K562 (cell line): ENCODE measurements around the gene SLC2A9. TPM values are rescaled to one million over a fixed set of nuclear protein-coding genes. Genes with fewer than 3 reads are reported as not detected.

Source experiments
- BRF1 ChIP-seq: IDR thresholded peaks from 3 replicates; pipeline ENCODE4 v1.6.1; 2011; ENCODE audit warnings: borderline replicate concordance, mild to moderate bottlenecking; ENCODE audit not compliant: insufficient read length; ENCODE audit errors: extremely low read depth
- CXXC5 ChIP-seq: fragments of 250-450 bp; sonication (Bioruptor Pico); IDR thresholded peaks from 2 replicates; pipeline ENCODE4 v1.8.0; 2022; ENCODE audit warnings: inconsistent platforms, mild to moderate bottlenecking, moderate library complexity
- DEAF1 ChIP-seq: fragments of 450-650 bp; formaldehyde crosslinking; IDR thresholded peaks from 2 replicates; pipeline ENCODE4 v1.4.0; 2020; ENCODE audit warnings: mild to moderate bottlenecking, moderate library complexity
- ETS2 ChIP-seq: IDR thresholded peaks from 2 replicates; pipeline ENCODE4 v1.6.1; 2016; ENCODE audit warnings: borderline replicate concordance, missing genetic modification characterization, mild to moderate bottlenecking, moderate library complexity, missing compliant biosample characterization; ENCODE audit not compliant: poor library complexity, severe bottlenecking
- KAT7 ChIP-seq: sonication (generic); formaldehyde crosslinking; IDR thresholded peaks from 2 replicates; pipeline ENCODE4 v1.8.0; 2022; ENCODE audit warnings: missing genetic modification reagents, mild to moderate bottlenecking, borderline replicate concordance
- MCM3 ChIP-seq: fragments of 450-650 bp; IDR thresholded peaks from 2 replicates; pipeline ENCODE4 v1.6.1; 2016
- NFATC3 ChIP-seq: fragments of 450-650 bp; IDR thresholded peaks from 2 replicates; pipeline ENCODE4 v1.6.1; 2017; ENCODE audit warnings: mild to moderate bottlenecking
- NR2C2 ChIP-seq, 2 experiments: fragments of 200-800 bp in 1 of 2; sonication (Bioruptor generic) in 1 of 2; sonication (generic) in 1 of 2; formaldehyde crosslinking in 1 of 2; IDR thresholded peaks; 2 replicates each; pipeline versions ENCODE4 v1.6.1 to v1.8.0; 2016 to 2022; ENCODE audit warnings: mild to moderate bottlenecking in 1 of 2, missing compliant biosample characterization in 1 of 2, missing genetic modification characterization in 1 of 2, missing genetic modification reagents in 1 of 2
- POLR3A ChIP-seq: IDR thresholded peaks from 2 replicates; pipeline ENCODE4 v1.6.1; 2011; ENCODE audit warnings: borderline replicate concordance, mild to moderate bottlenecking, moderate library complexity; ENCODE audit not compliant: insufficient read length, insufficient read depth; ENCODE audit errors: extremely low read depth
- RCOR1 ChIP-seq, 2 experiments: IDR thresholded peaks; 2 replicates each; pipeline ENCODE4 v1.6.1; 2012; ENCODE audit warnings: low read depth in 2 of 2, low read length in 2 of 2, borderline replicate concordance in 1 of 2, improper control_type of control experiment in 1 of 2
- REST ChIP-seq, 2 experiments: fragments of 450-650 bp; formaldehyde crosslinking in 1 of 2; IDR thresholded peaks; 2 replicates each; pipeline versions ENCODE4 v1.4.0 to v1.6.1; 2014 to 2020; ENCODE audit warnings: mild to moderate bottlenecking in 2 of 2, borderline replicate concordance in 1 of 2, low read depth in 1 of 2
- RFX5 ChIP-seq: IDR thresholded peaks from 2 replicates; pipeline ENCODE4 v1.6.1; 2011; ENCODE audit warnings: low read depth, mild to moderate bottlenecking, improper control_type of control experiment, low read length
- SRSF7 ChIP-seq: fragments of 200-400 bp; formaldehyde crosslinking; optimal IDR thresholded peaks from 2 replicates; pipeline ENCODE3; 2017; ENCODE audit warnings: mild to moderate bottlenecking, low read depth, low read length
- TCF3 ChIP-seq: sonication (generic); formaldehyde crosslinking; IDR thresholded peaks from 2 replicates; pipeline ENCODE4 v1.4.0; 2020; ENCODE audit warnings: mild to moderate bottlenecking, missing genetic modification reagents
- THRAP3 ChIP-seq: fragments of 450-650 bp; IDR thresholded peaks from 2 replicates; pipeline ENCODE4 v1.6.1; 2016; ENCODE audit warnings: mild to moderate bottlenecking, inconsistent platforms, borderline replicate concordance
- ZNF146 ChIP-seq: IDR thresholded peaks from one replicate; pipeline ENCODE4 v1.6.1; 2018; ENCODE audit warnings: missing compliant biosample characterization; ENCODE audit not compliant: unreplicated experiment
- ZNF311 ChIP-seq: fragments of 250-450 bp; sonication (Bioruptor Pico); IDR thresholded peaks from 2 replicates; pipeline ENCODE4 v1.4.0; 2020; ENCODE audit warnings: mild to moderate bottlenecking, moderate library complexity
- ZNF778 ChIP-seq: fragments of 450-650 bp; formaldehyde crosslinking; IDR thresholded peaks from 2 replicates; pipeline ENCODE4 v1.4.0; 2020; ENCODE audit warnings: mild to moderate bottlenecking, moderate library complexity
- polyA plus RNA-seq, 8 experiments: library from polyadenylated mRNA; depleted of rRNA in 4 of 8; stranded (reverse) in 5 of 8; unstranded in 3 of 8; fragments of >200 nt; fragmentation: Nextera tagmentation in 2 of 8; fragmentation: Illumina TruSeq in 1 of 8; extraction: Ambion mirVana in 2 of 8; extraction: Trizol in 1 of 8; gene quantifications; 2 replicates each; pipeline versions ENCODE4 v1.2.1 to v1.2.3, GENCODE V29; 2011 to 2014; ENCODE audit warnings: inconsistent platforms in 1 of 8, missing spikeins in 1 of 8
- total RNA-seq, 7 experiments: library from RNA; depleted of rRNA in 6 of 7; stranded (reverse); fragments of >200 nt in 6 of 7; fragmentation: Illumina TruSeq in 2 of 7; extraction: Trizol in 2 of 7; gene quantifications; 2 replicates each; pipeline versions ENCODE4 v1.2.1 to v1.2.3, GENCODE V29; 2011 to 2021; ENCODE audit warnings: low replicate concordance in 1 of 7

SLC2A9 gene
- total and polyA plus RNA-seq, 9 of the 15 experiments (the other 6 are each of a cell fraction or from before 2014, with no cell fraction given) = 0.15 to 1.9 (median 0.76) TPM

GRCh38 chr4:9898596-9899305, 122.5 kb downstream of the SLC2A9 start (continued):
- TF ChIP-seq NR2C2 (CRISPR knock-in tag; IDR thresholded peaks at IDR 0.05) (no peak), NR2C2 (tag; IDR thresholded peaks at IDR 0.05) (no peak), ZNF311 (CRISPR knock-in tag) (no peak), ZNF146 (CRISPR knock-in tag) (no peak), POLR3A (no peak), CXXC5 (CRISPR knock-in tag) (no peak), ETS2 (tag) (no peak), RCOR1 (IDR thresholded peaks at IDR 0.05; ENCODE audit: borderline replicate concordance in 1 of 2, low read depth in 2 of 2, low read length in 2 of 2) (peak in 1 of 2 experiments; percentile 29; a peak in 1 of 4 replicates), TCF3 (CRISPR knock-in tag) (no peak), ZNF778 (CRISPR knock-in tag) (no peak), RFX5 (no peak), SRSF7 (no peak), KAT7 (CRISPR knock-in tag) (no peak), BRF1 (no peak), NFATC3 (no peak), THRAP3 (no peak), MCM3 (no peak), DEAF1 (CRISPR knock-in tag) (peak; percentile 24; the same call in 1 of the 2 replicates), REST (IDR thresholded peaks at IDR 0.05; ENCODE audit: borderline replicate concordance) (peak; percentile 55; the same call in 1 of the 2 replicates), REST (CRISPR knock-in tag; IDR thresholded peaks at IDR 0.05; ENCODE audit: low read depth) (no peak)
